A673 (cell line): Measurements from ENCODE around the gene HOXC10.

Source experiments
- CTCF ChIP-seq: fragments of 300-800, 200-600 bp; sonication (generic); conservative IDR thresholded peaks from 2 replicates; pipeline ENCODE4 v1.5.1; 2017; ENCODE audit warnings: low read depth, mild to moderate bottlenecking, antibody characterized with exemption, low read length, moderate library complexity, mixed read lengths
- EZH2 ChIP-seq: fragments of 200-600 bp; sonication (generic); IDR thresholded peaks from 2 replicates; pipeline ENCODE4 v1.6.1; 2017; ENCODE audit warnings: borderline replicate concordance, low read depth, mild to moderate bottlenecking, mixed read lengths, antibody characterized with exemption, low read length; ENCODE audit not compliant: poor library complexity, severe bottlenecking

GRCh38 chr12:54024581-54025305 is 39.8 kb downstream of the HOXC10 start:
- TF ChIP-seq CTCF = no peak
- no peak for TF ChIP-seq EZH2
